Activated CD4-positive, alpha-beta T cell treated with anti-CD3 and anti-CD28 coated beads, Interleukin-2, Interleukin-6, amounts not matched to agents 100 ng/mL and 50 ng/mL, durations not matched to agents 16 hours and 8 hours (primary cell): Measurements from ENCODE around the gene NRAP.

ENCODE experiments used
- DNase-seq: peaks from one replicate; pipeline ENCODE4 v3.0.0-alpha.2; 2020

NRAP gene

GRCh38 chr10:113663908-113664307 is at the start of gene NRAP:
Gene NRAP, minus strand, starts transcription at chr10:113664041. Its CDS starts 159 bp downstream, at chr10:113663882.
- DNase-seq: no peak

- DNase-seq: no peak
These were observed 49.8 kb upstream of the NRAP start for GRCh38 chr10:113713640-113713982.

GRCh38 chr10:113712755-113713639 is 49.2 kb upstream of the NRAP start:
- DNase-seq: no peak

- no peak for DNase-seq
These were observed 48.2 kb upstream of the NRAP start for GRCh38 chr10:113712024-113712423.

- no peak for DNase-seq
These were observed 47.3 kb upstream of the NRAP start for GRCh38 chr10:113711142-113711541.

GRCh38 chr10:113709221-113709838 is 45.5 kb upstream of the NRAP start:
- DNase-seq: no peak

- DNase-seq: no peak
These were observed 44.8 kb upstream of the NRAP start for GRCh38 chr10:113708640-113709039.

GRCh38 chr10:113706623-113707022 is 42.8 kb upstream of the NRAP start:
- DNase-seq: no peak

- no peak for DNase-seq
These were observed 41.5 kb upstream of the NRAP start for GRCh38 chr10:113705344-113705652.

- DNase-seq: peak; percentile 27
These were observed 40.9 kb upstream of the NRAP start for GRCh38 chr10:113704637-113705343.

- no peak for DNase-seq
These were observed 33.8 kb upstream of the NRAP start for GRCh38 chr10:113697595-113697994.

- no peak for DNase-seq
These were observed 31.9 kb upstream of the NRAP start for GRCh38 chr10:113695691-113696090.

- DNase-seq: no peak
These were observed 29.5 kb upstream of the NRAP start for GRCh38 chr10:113693348-113693747.

GRCh38 chr10:113692271-113692670 is 28.4 kb upstream of the NRAP start:
- DNase-seq: no peak

- no peak for DNase-seq
These were observed 27.5 kb upstream of the NRAP start for GRCh38 chr10:113691381-113691780.

GRCh38 chr10:113690749-113691148 is 26.9 kb upstream of the NRAP start:
- no peak for DNase-seq

- no peak for DNase-seq
These were observed 25.7 kb upstream of the NRAP start for GRCh38 chr10:113689574-113689973.

GRCh38 chr10:113689057-113689456 is 25.2 kb upstream of the NRAP start:
- no peak for DNase-seq

- no peak for DNase-seq
These were observed 23.2 kb upstream of the NRAP start for GRCh38 chr10:113687037-113687436.

GRCh38 chr10:113686028-113686427 is 22.2 kb upstream of the NRAP start:
- DNase-seq: no peak

GRCh38 chr10:113683300-113683699 is 19.5 kb upstream of the NRAP start:
- DNase-seq: no peak

GRCh38 chr10:113681533-113682470 is 18.0 kb upstream of the NRAP start:
- DNase-seq: peak; percentile 73
